Common myeloid progenitor, CD34-positive (primary cell): ENCODE measurements around the gene COPE.

Experiments used
- CTCF ChIA-PET: fragments of 350-600 bp; sonication (Branson Sonifier 250); formaldehyde crosslinking; loops from one replicate; lab custom pipeline; 2021; ENCODE audit warnings: antibody characterized with exemption; lab: Charles Lee
- POLR2A ChIA-PET: fragments of 350-600 bp; sonication (Branson Sonifier 250); formaldehyde crosslinking; loops from one replicate; lab custom pipeline; 2021; ENCODE audit warnings: antibody characterized with exemption; lab: Charles Lee
- DNase-seq, 3 donors: peaks; one replicate each; pipeline versions ENCODE4 v3.0.0 to v3.0.0-alpha.2; 2013
- H3K27ac ChIP-seq, 2 experiments: 1 replicate in 1 of 2; 2 replicates in 1 of 2; pipeline ENCODE4 v1.7.0; 2013; ENCODE audit warnings: inconsistent platforms in 2 of 2, low read length in 2 of 2, mild to moderate bottlenecking in 2 of 2, low read depth in 1 of 2, moderate library complexity in 1 of 2; ENCODE audit not compliant: severe bottlenecking in 2 of 2, insufficient read depth in 1 of 2, poor library complexity in 1 of 2
- H3K27me3 ChIP-seq, 5 experiments: replicated peaks in 2 of 5; 1 replicate in 3 of 5; 2 replicates in 2 of 5; pipeline versions ENCODE4 v1.6.1 to v1.7.0; 2013; ENCODE audit warnings: low read length in 4 of 5, mild to moderate bottlenecking in 2 of 5, moderate library complexity in 2 of 5, inconsistent platforms in 1 of 5; ENCODE audit not compliant: insufficient read depth in 5 of 5, control insufficient read depth in 4 of 5
- H3K36me3 ChIP-seq, 4 experiments: 1 replicate in 2 of 4; 2 replicates in 2 of 4; pipeline versions ENCODE4 v1.6.1 to v1.7.0; 2013; ENCODE audit warnings: low read length in 3 of 4, control low read depth in 1 of 4, mild to moderate bottlenecking in 1 of 4; ENCODE audit not compliant: control insufficient read depth in 4 of 4, insufficient read depth in 4 of 4
- H3K4me1 ChIP-seq, 4 experiments: 1 replicate in 3 of 4; 2 replicates in 1 of 4; pipeline versions ENCODE4 v1.6.1 to v1.7.1; 2013; ENCODE audit warnings: low read length in 3 of 4, mild to moderate bottlenecking in 3 of 4, control low read depth in 1 of 4, inconsistent platforms in 1 of 4, moderate library complexity in 1 of 4; ENCODE audit not compliant: control insufficient read depth in 4 of 4, insufficient read depth in 4 of 4; ENCODE audit errors: control extremely low read depth in 1 of 4
- H3K4me3 ChIP-seq, 7 experiments: 1 replicate in 4 of 7; 2 replicates in 3 of 7; pipeline versions ENCODE4 v1.5.1 to v1.7.0; 2013; ENCODE audit warnings: mild to moderate bottlenecking in 7 of 7, low read length in 6 of 7, moderate library complexity in 6 of 7, inconsistent platforms in 2 of 7, low read depth in 2 of 7, control low read depth in 1 of 7; ENCODE audit not compliant: insufficient read depth in 4 of 7, control insufficient read depth in 1 of 7; ENCODE audit errors: extremely low read depth in 1 of 7
- H3K9me3 ChIP-seq, 5 experiments: 1 replicate in 4 of 5; 2 replicates in 1 of 5; pipeline versions ENCODE4 v1.6.1 to v1.7.1; 2013; ENCODE audit warnings: low read length in 4 of 5, mild to moderate bottlenecking in 2 of 5, inconsistent platforms in 1 of 5, low read depth in 1 of 5, moderate library complexity in 1 of 5; ENCODE audit not compliant: control insufficient read depth in 4 of 5, insufficient read depth in 2 of 5; ENCODE audit errors: control extremely low read depth in 1 of 5
- WGBS: methylation state at CpG from one replicate; pipeline ENCODE4 v1.1.5; 2013; ENCODE audit not compliant: insufficient coverage; 5-methylcytosine and 5-hydroxymethylcytosine counted together

Gene COPE

DNA sequence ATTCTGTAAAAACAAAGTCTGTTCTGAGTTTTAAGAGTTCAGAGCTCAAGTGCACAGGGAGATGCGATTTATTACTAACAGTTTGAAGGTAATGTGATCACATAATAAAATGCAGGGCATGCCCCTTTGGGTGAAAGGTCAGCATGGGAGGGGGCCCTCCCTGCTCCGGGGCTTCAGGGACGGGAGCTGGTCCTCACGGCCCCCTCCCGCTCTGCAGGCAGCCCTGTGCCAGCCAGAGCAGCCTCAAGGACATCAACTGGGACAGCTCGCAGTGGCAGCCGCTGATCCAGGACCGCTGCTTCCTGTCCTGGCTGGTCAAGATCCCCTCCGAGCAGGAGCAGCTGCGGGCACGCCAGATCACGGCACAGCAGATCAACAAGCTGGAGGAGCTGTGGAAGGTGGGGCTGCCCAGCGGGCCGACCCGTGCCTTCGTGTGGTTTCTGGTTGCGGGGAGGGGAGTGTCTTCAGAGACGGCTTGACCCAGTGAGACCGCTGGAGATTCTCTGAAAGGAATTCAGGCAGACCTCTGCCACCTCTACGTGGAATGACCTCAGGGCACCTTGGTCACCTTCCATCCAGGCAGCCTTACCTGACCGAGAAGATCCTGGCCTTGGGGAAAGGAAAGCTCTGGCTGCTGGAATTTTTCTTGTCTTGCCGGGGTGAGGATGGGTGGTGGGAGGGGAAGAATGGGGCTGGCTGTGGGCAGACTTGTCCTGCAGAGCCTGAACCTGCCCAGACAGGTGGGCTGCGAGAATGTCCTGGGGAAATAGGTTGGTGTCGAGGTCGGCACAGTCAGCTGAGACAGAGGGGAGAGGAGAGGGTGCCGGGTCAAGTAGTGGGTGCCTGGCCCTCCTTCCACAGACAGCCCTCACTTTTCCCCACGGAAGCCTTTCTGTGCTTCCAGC lies 68.5 kb downstream of the COPE start:
- H3K36me3 ChIP-seq = peaks cover 12 to 88% (median 66%) of the 10 kb centered on the region in 4 experiments
- ChIA-PET CTCF (interaction anchor here (0.9 to 1.5 kb wide), 7 partner anchors 8 to 319 kb away, joined by 3 to 6 read pairs (median 4); no protein-coding TSS in a partner anchor), POLR2A (no interaction called here)
- no peak for DNase-seq
- no peak overlapping the region for H3K27ac ChIP-seq
- H3K9me3 ChIP-seq = no peaks in the 10 kb centered on the region
- WGBS = 95% methylated on average over 24 of the region's 27 CpGs
- no peaks in the 10 kb centered on the region for H3K27me3 ChIP-seq
- peaks cover 0 to 21% (median 19%) of the 10 kb centered on the region in 4 experiments for H3K4me1 ChIP-seq
- H3K4me3 ChIP-seq = no peak overlapping the region

DNA sequence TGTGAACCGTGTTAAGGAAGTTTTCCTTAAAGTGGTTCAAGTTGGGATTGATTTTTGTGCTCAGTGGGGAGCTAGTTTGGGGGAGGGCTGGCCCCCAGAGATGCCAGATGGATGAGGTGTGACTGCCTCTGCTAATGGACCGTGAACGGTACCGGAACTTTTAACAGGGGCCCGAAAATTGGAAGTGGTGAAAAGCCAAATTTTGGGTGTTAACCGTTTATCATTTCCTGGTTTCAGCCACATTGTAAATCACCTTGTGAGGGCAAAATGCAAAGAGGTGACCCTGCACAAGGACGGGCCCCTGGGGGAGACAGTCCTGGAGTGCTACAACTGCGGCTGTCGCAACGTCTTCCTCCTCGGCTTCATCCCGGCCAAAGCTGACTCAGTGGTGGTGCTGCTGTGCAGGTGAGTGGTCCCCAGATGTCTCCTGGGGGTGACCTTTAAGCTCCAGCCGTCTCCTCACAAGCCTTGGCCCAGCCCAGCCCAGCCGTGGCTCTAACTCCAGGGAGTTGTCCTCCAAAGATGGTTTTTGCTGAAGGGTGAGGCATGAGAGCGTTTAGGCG lies 69.3 kb downstream of the COPE start:
- H3K4me3 ChIP-seq = no peak overlapping the region
- ChIA-PET CTCF (interaction anchor here (0.9 to 3.5 kb wide), 7 partner anchors 9 to 257 kb away, joined by 3 to 17 read pairs (median 5); no protein-coding TSS in a partner anchor), POLR2A (no interaction called here)
- no peaks in the 10 kb centered on the region for H3K27me3 ChIP-seq
- no peak overlapping the region for H3K27ac ChIP-seq
- peaks cover 0 to 21% (median 19%) of the 10 kb centered on the region in 4 experiments for H3K4me1 ChIP-seq
- peaks cover 9 to 86% (median 60%) of the 10 kb centered on the region in 4 experiments for H3K36me3 ChIP-seq
- H3K9me3 ChIP-seq = no peaks in the 10 kb centered on the region
- 77% methylated on average over 15 of the region's 16 CpGs for WGBS
- DNase-seq = no peak
